ENCODE results near the gene DENND4B. TPM values are rescaled to one million over a fixed set of nuclear protein-coding genes. Genes with fewer than 3 reads are reported as not detected.

DENND4B gene
- total and polyA plus RNA-seq, 10 of the 15 experiments (the other 5 are each of a cell fraction or from before 2014, with no cell fraction given) = 12.0 to 74.8 (median 22.7) TPM

GRCh38 chr1:153945131-153945794, 1.3 kb downstream of the DENND4B start (continued):
- TF ChIP-seq REST (IDR thresholded peaks at IDR 0.05; ENCODE audit: low read depth, low read length) (no peak), SMAD5 (IDR thresholded peaks at IDR 0.05; ENCODE audit: low read depth) (0 out of 2 replicates have a peak, but pooled peaks have one; percentile 49), STAT3 (IDR thresholded peaks at IDR 0.05; ENCODE audit: low read depth, low read length) (no peak), ZSCAN29 (IDR thresholded peaks at IDR 0.05) (no peak), YY1 (IDR thresholded peaks at IDR 0.05; ENCODE audit: low read depth, low read length) (peak; percentile 40; the same call in 1 of the 2 replicates), CHD1 (IDR thresholded peaks at IDR 0.05; ENCODE audit: low read depth, low read length) (0 out of 2 replicates have a peak, but pooled peaks have one; percentile 19), SMARCA5 (IDR thresholded peaks at IDR 0.05) (peak; percentile 64; the same call in 1 of the 2 replicates), IRF3 (IDR thresholded peaks at IDR 0.05) (no peak), IKZF1 (conservative IDR thresholded peaks at IDR 0.05) (0 out of 2 replicates have a peak, but pooled peaks have one; percentile 5), MYB (IDR thresholded peaks at IDR 0.05; ENCODE audit: borderline replicate concordance, low read depth, low read length) (no peak), NRF1 (conservative IDR thresholded peaks at IDR 0.05; ENCODE audit: low read depth, low read length) (no peak), DPF2 (IDR thresholded peaks at IDR 0.05) (no peak), POLR2A (IDR thresholded peaks at IDR 0.05; ENCODE audit: low read depth, low read length) (peak; percentile 59; the same call in 1 of the 2 replicates), RUNX3 (IDR thresholded peaks at IDR 0.05; ENCODE audit: low read length) (peak; percentile 35; the same call in 1 of the 2 replicates), HDGF (IDR thresholded peaks at IDR 0.05) (peak; percentile 66; the same call in 1 of the 2 replicates), RB1 (IDR thresholded peaks at IDR 0.05; ENCODE audit: borderline replicate concordance) (no peak)

All from GM12878 (cell line).